Ovary (tissue), 9 donors: ENCODE data around the gene TMOD3. TPM values are rescaled to one million over a fixed set of nuclear protein-coding genes. Genes with fewer than 3 reads are reported as not detected.

ENCODE experiments used
- DNase-seq, 5 donors: peaks; one replicate each; pipeline ENCODE4 v3.0.0-alpha.2; 2019 to 2020
- H3K27ac ChIP-seq, 2 donors: fragments of 200-600 bp; one replicate each; pipeline versions ENCODE4 v1.5.1 to v1.8.0; 2019 to 2022
- H3K27me3 ChIP-seq: fragments of 200-600 bp; one replicate; pipeline ENCODE4 v1.8.0; 2022
- H3K36me3 ChIP-seq: fragments of 200-600 bp; sonication (generic); one replicate; pipeline ENCODE4 v1.5.1; 2019
- H3K4me1 ChIP-seq: one replicate; pipeline ENCODE4 v1.8.1; 2013; ENCODE audit warnings: mild to moderate bottlenecking, moderate library complexity; ENCODE audit not compliant: insufficient read depth
- H3K4me3 ChIP-seq: fragments of 200-600 bp; sonication (generic); one replicate; pipeline ENCODE4 v1.5.1; 2017
- H3K9me3 ChIP-seq, 2 donors: fragments of 200-600 bp in 1 of 2; sonication (generic) in 1 of 2; one replicate each; pipeline versions ENCODE4 v1.5.1 to v1.8.1; 2013 to 2019; ENCODE audit warnings: mild to moderate bottlenecking in 1 of 2, moderate library complexity in 1 of 2
- CTCF ChIP-seq, 3 donors: fragments of 450-650 bp in 2 of 3; fragments of 200-600 bp in 1 of 3; IDR thresholded peaks; one replicate each; pipeline versions ENCODE4 v1.5.1 to v1.8.0; 2016 to 2022; ENCODE audit warnings: antibody characterized with exemption in 3 of 3, mild to moderate bottlenecking in 1 of 3
- EP300 ChIP-seq: sonication (generic); formaldehyde crosslinking; IDR thresholded peaks from one replicate; pipeline ENCODE4 v1.6.1; 2017; ENCODE audit warnings: antibody characterized with exemption
- POLR2A ChIP-seq: fragments of 450-650 bp; IDR thresholded peaks from one replicate; pipeline ENCODE4 v1.6.1; 2017; ENCODE audit warnings: antibody characterized with exemption, mild to moderate bottlenecking, moderate library complexity
- WGBS, 3 donors: extraction: QIAGEN DNeasy Blood & Tissue Kit in 1 of 3; methylation state at CpG; one replicate each; pipeline versions ENCODE4 v1.1.5 to v1.1.7; 2013 to 2017; 5-methylcytosine and 5-hydroxymethylcytosine counted together
- intact Hi-C, 4 donors: fragments of 100-400 bp; cut with DNase I; formaldehyde crosslinking; loops; one replicate each; pipeline versions ENCODE4 v1.11.0 to v1.15.1; 2022 to 2023
- polyA plus RNA-seq, 2 donors: library from polyadenylated mRNA; stranded (reverse); fragments of 200-250 nt in 1 of 2; fragments of 350-450 nt in 1 of 2; fragmentation: Illumina TruSeq in 1 of 2; extraction: RNeasy Lipid Tissue Mini Kit (QIAGEN cat#74804) in 1 of 2; gene quantifications; one replicate each; pipeline ENCODE4 v1.2.3, GENCODE V29; 2013 to 2014
- total RNA-seq, 7 donors: library from RNA; depleted of rRNA in 2 of 7; stranded (reverse); fragments of >200 nt in 2 of 7; fragmentation: NEBNext Ultra II Directional in 3 of 7; extraction: Animal tissue kit (Norgen Biotek cat#: 25700) in 3 of 7; gene quantifications; one replicate each; pipeline versions ENCODE4 v1.1.0 to v1.2.4, GENCODE V29; 2016 to 2023
- donor health status: DM: no; HTN: no; CAD: no; lungs with moderate emphysema.
- donor health status: DM: no; HTN: no; CAD: no.
- donor health status: Bipolar disorder and iron deficiency.
- donor health status: DM: yes; HTN: yes; CAD: no.
- donor health status: DM: no; HTN: no; CAD: no.
- donor health status: DM: yes; HTN: yes; CAD: no.

TMOD3 gene
- total and polyA plus RNA-seq, 9 donors: 9.4 to 35.5 (median 24.1) TPM

GRCh38 chr15:51828621-51829375 is 655 bp upstream of the TMOD3 start:
- intact Hi-C loops: no loop called here
- H3K9me3 ChIP-seq: no peaks in the 10 kb centered on the region
- peaks cover 6% of the 10 kb centered on the region for H3K4me1 ChIP-seq
- H3K27me3 ChIP-seq: no peaks in the 10 kb centered on the region
- DNase-seq: no peak
- H3K27ac ChIP-seq: no peak overlapping the region
- 84 to 87% (median 85%) methylated on average over 9 of the region's 9 CpGs for WGBS, 3 donors
- TF ChIP-seq EP300 (no peak), CTCF (IDR thresholded peaks at IDR 0.05) (no peak), POLR2A (no peak)
- H3K36me3 ChIP-seq: no peaks in the 10 kb centered on the region
- no peak overlapping the region for H3K4me3 ChIP-seq

GRCh38 chr15:51830276-51830806 is 888 bp downstream of the TMOD3 start:
- intact Hi-C loops: no loop called here
- Histone ChIP-seq H3K4me3 (peak overlapping the region; percentile 97), H3K4me1 (peaks cover 8% of the 10 kb centered on the region), H3K27ac (peak overlapping the region in 1 of 2 donors; percentile 92), H3K27me3 (no peaks in the 10 kb centered on the region), H3K36me3 (no peaks in the 10 kb centered on the region), H3K9me3 (no peaks in the 10 kb centered on the region)
- no peak for TF ChIP-seq EP300
- TF ChIP-seq CTCF (IDR thresholded peaks at IDR 0.05): no peak
- TF ChIP-seq POLR2A: no peak
- WGBS, 3 donors: 0 to 1% (median 1%) methylated on average over 8 of the region's 8 CpGs
- peak in 1 of 5 donors; percentile 35 for DNase-seq

GRCh38 chr15:51833772-51834171 is 4.3 kb downstream of the TMOD3 start:
- intact Hi-C loops: no loop called here
- WGBS, 3 donors: 66 to 90% (median 68%) methylated on average over 1 of the region's 1 CpG
- no peak for DNase-seq
- Histone ChIP-seq H3K27me3 (no peaks in the 10 kb centered on the region), H3K36me3 (no peaks in the 10 kb centered on the region), H3K9me3 (no peaks in the 10 kb centered on the region), H3K4me3 (no peak overlapping the region), H3K4me1 (peaks cover 14% of the 10 kb centered on the region), H3K27ac (no peak overlapping the region)
- no peak for TF ChIP-seq CTCF (IDR thresholded peaks at IDR 0.05)
- no peak for TF ChIP-seq POLR2A
- no peak for TF ChIP-seq EP300

- H3K4me1 ChIP-seq: peaks cover 11% of the 10 kb centered on the region
- H3K36me3 ChIP-seq: no peaks in the 10 kb centered on the region
- no peak overlapping the region for H3K4me3 ChIP-seq
- DNase-seq: no peak
- H3K27ac ChIP-seq: no peak overlapping the region
- intact Hi-C loops: no loop called here
- no peaks in the 10 kb centered on the region for H3K9me3 ChIP-seq
- TF ChIP-seq POLR2A (no peak), CTCF (IDR thresholded peaks at IDR 0.05) (no peak), EP300 (no peak)
- 31 to 69% (median 44%) methylated on average over 4 of the region's 4 CpGs for WGBS, 3 donors
- H3K27me3 ChIP-seq: no peaks in the 10 kb centered on the region
These were observed 8.4 kb downstream of the TMOD3 start for GRCh38 chr15:51837792-51838251.
